GM19467 (cell line): ENCODE results near the gene UGT1A9.

Experiments
- ATAC-seq: cut with Tn5 transposase; IDR thresholded peaks from one replicate; pipeline ENCODE4 v1.9.1; 2021; ENCODE audit warnings: mild to moderate bottlenecking, moderate library complexity; ENCODE audit not compliant: unreplicated experiment

Gene UGT1A9

DNA sequence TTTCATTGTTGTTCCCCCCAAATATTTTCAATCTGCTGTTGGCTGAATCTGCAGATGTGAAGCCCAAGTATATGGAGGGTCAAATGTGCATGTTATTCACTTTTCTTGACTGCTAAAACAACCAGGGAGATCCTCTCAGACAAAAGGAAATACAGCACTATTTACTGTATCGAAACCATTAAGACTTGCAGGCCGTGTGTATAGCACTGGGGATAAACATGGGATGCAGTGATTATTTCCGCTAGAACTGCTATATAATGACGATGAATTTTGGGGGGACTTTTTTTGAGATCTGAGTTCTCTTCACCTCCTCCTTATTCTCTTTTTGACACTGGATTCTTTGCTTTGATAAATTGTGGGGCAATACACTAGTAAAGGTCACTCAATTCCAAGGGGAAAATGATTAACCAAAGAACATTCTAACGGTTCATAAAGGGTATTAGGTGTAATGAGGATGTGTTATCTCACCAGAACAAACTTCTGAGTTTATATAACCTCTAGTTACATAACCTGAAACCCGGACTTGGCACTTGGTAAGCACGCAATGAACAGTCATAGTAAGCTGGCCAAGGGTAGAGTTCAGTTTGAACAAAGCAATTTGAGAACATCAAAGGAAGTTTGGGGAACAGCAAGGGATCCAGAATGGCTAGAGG, 84.9 kb downstream of the UGT1A9 start:
- ATAC-seq: no peak

GRCh38 chr2:233758141-233758540, 86.4 kb downstream of the UGT1A9 start:
- no peak for ATAC-seq

DNA sequence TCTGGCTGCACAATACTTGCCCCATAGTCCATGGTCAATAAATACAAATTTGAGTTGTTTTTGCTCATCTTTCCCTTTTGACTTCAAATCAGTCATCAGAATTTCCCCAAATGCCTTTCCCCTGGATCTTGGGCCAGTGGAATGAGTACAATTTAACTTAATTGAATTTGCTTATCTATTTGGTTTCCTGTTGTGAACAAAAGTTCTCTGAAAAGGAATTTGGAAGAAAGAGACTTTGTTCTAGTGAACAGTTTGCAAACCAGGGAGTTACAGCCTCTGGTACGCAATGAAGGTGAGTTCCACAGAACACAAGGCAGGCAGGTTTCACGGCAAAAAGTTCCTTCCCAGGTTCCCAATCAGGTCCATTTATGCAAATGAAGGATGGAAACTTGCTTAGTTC, 87.2 kb downstream of the UGT1A9 start:
- no peak for ATAC-seq

- no peak for ATAC-seq
These were observed 88.3 kb downstream of the UGT1A9 start, which contains the start of gene UGT1A1 for GRCh38 chr2:233760043-233760442. Gene UGT1A1 (plus strand): TSS chr2:233760270. CDS start chr2:233760288, 18 bp downstream.

GRCh38 chr2:233761040-233761769, 89.5 kb downstream of the UGT1A9 start:
- no peak for ATAC-seq

GRCh38 chr2:233764264-233764663, 92.6 kb downstream of the UGT1A9 start:
- no peak for ATAC-seq

DNA sequence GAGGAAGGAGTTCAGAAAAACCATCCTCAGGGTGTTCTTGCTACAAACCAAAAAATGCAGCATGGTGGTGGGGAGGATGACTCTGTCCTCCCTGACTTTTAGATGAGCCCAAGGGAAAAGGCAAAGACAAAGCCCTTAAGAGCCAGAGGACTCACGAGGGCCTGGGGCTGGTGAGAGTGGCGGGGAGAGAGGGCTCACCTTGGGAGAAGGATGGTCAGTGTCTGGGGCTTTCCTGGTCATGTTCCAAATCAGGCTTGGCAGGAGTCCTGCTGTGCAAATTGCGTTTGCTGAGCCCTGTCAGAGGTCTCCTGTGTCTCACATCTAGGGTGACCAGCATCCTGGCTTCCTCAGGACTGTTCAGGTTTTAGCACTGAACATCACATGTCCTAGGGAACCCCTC, 93.1 kb downstream of the UGT1A9 start:
- no peak for ATAC-seq

- ATAC-seq: no peak
These were observed 94.7 kb downstream of the UGT1A9 start for GRCh38 chr2:233766416-233766815.

DNA sequence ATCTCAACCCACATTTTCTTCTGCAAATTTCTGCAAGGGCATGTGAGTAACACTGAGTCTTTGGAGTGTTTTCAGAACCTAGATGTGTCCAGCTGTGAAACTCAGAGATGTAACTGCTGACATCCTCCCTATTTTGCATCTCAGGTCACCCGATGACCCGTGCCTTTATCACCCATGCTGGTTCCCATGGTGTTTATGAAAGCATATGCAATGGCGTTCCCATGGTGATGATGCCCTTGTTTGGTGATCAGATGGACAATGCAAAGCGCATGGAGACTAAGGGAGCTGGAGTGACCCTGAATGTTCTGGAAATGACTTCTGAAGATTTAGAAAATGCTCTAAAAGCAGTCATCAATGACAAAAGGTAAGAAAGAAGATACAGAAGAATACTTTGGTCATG, 96.4 kb downstream of the UGT1A9 start:
- no peak for ATAC-seq

GRCh38 chr2:233769260-233769659, 97.6 kb downstream of the UGT1A9 start:
- ATAC-seq: no peak

DNA sequence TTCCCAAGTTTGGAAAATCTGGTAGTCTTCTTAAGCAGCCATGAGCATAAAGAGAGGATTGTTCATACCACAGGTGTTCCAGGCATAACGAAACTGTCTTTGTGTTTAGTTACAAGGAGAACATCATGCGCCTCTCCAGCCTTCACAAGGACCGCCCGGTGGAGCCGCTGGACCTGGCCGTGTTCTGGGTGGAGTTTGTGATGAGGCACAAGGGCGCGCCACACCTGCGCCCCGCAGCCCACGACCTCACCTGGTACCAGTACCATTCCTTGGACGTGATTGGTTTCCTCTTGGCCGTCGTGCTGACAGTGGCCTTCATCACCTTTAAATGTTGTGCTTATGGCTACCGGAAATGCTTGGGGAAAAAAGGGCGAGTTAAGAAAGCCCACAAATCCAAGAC, 100.5 kb downstream of the UGT1A9 start:
- ATAC-seq: no peak

GRCh38 chr2:233772583-233772982, 100.9 kb downstream of the UGT1A9 start:
- no peak for ATAC-seq

DNA sequence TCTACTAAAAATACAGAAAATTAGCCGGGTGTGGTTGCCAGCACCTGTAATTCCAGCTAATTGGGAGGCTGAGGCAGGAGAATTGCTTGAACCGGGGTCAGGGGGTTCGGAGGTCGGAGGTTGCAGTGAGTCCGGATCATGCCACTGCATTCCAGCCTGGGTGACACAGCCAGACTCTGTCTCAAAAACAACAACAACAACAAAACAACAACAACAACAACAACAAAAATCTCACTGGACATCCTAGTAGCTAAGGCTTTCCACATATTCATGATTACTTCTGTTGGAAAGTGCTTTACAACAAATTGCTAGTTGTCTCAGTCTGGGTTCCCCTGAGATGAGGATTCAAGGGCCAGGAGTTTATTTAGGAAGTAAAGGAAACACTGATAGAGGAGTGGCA, 102.2 kb downstream of the UGT1A9 start:
- no peak for ATAC-seq

- ATAC-seq: no peak
These were observed 103.7 kb downstream of the UGT1A9 start for GRCh38 chr2:233775414-233775813.

- no peak for ATAC-seq
These were observed 106.3 kb downstream of the UGT1A9 start, which contains the start of gene MROH2A for GRCh38 chr2:233778030-233778429. Gene MROH2A (plus strand): TSS chr2:233778330. CDS start chr2:233779359, 1,029 bp downstream.

GRCh38 chr2:233779722-233780121, 108.0 kb downstream of the UGT1A9 start:
- ATAC-seq: no peak

GRCh38 chr2:233780771-233781170, 109.1 kb downstream of the UGT1A9 start:
- no peak for ATAC-seq

GRCh38 chr2:233789554-233789953, 117.9 kb downstream of the UGT1A9 start:
- ATAC-seq: no peak

DNA sequence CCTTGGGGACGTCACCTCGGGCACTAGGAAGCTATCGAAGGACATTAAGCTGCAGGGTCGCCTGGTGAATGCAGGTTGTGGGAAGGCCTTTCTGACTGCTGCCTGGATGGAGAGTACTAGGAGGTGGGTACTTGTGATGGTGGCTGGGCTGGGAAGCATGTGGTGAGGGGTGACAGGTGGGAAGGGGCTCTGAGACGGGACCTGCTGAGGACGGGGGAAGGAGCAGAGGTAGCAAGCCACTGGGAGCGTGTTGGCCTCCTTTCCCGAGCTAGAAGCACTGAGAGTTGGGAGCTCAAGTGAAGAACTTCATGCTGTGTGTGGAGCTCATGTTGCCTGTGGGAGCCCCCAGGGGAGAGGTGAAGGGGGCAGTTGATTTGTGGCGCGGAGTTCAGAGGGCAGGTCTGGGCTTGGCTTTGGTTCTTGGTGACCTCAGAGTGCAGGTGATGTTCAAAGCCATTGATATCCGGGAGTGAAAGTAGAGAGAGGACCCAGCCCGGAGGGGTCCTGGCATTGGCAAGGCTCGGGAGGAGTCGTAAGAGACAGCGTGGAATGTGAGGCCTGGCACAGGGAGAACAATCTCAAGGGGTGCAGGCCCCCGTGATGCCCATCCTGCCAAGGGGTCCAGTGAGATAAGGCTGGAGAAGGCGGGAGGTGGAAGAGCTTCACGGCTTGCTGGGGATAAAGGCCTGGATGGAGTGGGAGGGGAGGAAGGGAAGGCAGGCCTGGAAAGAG, 119.6 kb downstream of the UGT1A9 start:
- ATAC-seq: no peak

DNA sequence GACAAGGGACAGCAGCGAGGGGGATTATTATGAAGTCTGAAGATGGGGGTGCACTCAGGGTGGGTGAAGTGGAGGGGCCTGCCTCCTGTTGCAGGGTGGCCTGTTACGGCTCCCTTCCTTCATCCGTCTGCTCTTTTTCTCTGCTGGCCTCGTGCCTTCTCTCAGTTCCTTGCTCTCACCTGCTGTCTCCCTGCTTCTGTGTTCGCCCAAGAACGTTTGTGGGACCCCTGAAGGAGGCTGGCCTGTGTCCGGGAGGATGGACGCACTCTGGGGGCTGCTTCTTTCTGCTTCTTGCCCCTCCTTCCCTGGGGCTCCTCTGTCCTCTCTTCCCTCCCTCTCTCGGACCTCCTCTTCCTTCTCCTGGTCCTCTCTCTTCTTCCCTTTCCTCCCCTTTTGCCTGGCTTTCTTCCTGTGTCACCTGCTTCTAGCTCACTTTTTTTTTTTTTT, 120.2 kb downstream of the UGT1A9 start:
- no peak for ATAC-seq

DNA sequence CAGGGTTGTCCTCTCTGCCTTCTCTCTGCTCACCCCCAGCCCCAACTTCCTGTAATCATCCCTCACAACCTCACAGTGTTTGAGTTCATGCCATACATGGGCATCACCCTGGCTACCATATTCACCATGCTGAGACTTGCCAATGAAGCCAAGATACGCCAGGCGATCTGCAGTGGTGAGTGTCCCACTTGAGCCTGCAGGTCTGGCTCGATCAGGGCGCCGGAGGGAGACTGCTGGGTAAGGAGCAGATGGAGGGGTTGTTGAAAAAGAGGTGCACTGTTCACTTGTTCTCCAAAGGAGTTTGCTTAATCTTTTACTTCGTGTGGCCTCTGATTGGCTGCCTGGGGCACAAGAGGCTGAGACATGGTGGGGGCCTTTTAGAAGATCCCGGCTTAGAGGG, 121.0 kb downstream of the UGT1A9 start:
- ATAC-seq: no peak
